HG02763 (cell line): ENCODE data around the gene ARHGEF12.

ENCODE experiments used
- ATAC-seq: cut with Tn5 transposase; IDR thresholded peaks from one replicate; pipeline ENCODE4 v1.9.1; 2021; ENCODE audit warnings: mild to moderate bottlenecking, moderate library complexity; ENCODE audit not compliant: unreplicated experiment

The ARHGEF12 gene

GRCh38 chr11:120409655-120410054, 73.4 kb downstream of the ARHGEF12 start:
- ATAC-seq, result no peak

DNA sequence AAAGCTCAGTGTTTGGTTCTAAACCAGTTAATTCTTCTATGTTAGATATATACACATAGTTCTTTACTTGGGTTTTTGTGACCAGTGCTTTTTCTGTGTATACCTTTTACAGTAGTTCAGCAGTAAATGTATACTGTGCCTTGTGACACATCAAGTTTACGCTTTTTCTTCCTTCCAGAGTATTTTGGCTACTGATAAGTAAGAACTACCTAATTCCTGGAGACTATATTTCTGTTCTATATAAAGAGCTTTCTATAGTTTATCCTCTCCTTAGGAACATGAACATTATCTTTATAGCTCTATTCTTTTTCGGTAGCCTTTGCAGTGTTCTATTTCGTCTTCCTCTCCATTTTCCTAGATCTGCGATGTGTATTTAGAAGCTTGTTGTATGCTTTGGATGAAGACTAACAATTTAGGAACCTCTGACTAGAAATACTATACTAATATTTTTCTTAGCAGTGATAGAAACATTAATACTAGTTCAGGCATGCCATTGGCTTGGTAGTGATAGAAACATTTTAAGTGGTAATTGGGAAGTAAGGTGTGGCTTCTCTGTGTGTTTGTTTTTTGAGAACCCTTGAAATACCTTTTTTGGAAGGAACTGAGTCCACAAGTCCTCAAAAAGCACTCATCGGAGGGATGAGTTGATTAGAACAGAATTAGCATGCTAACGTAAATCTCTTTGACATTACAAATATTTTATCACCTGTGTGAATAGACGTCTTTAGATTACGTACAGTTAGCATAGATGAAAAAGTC, 74.6 kb downstream of the ARHGEF12 start:
- ATAC-seq, result no peak

DNA sequence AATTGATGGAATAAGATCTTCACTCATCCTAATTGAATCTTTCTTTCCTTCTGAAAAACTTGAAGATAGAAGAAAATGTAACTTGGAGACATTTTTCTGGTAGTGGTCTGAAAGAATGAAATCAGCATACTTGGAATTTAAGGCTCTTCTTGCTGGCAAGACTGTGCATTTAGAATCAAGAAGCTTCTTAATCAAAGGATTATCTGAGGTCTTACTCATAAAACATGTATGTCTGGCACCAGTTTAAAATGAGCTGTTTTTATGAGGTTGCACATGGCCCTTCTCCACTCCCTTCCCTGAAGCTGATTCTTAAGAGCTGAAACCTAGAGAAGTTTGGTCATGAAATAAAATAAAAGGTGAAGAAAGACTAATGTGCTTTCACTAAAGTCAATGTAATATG, 77.3 kb downstream of the ARHGEF12 start:
- no peak for ATAC-seq

DNA sequence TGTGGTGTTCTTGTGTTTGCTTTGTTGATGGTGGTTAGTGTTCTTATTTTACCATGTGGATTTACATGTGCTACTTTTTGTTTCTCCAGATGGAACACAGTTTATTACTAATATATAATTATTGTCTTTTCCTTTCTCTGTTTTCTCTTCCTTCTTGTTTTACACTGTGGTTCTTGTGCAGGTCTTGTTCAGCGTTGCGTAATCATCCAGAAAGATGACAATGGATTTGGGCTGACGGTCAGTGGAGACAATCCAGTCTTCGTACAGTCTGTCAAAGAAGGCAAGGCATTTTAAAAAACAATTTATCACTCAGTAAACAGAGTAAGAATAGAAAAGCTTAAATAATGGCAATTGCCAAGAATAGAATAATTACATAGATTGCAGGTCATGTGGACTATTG, 84.4 kb downstream of the ARHGEF12 start:
- ATAC-seq, result no peak

DNA sequence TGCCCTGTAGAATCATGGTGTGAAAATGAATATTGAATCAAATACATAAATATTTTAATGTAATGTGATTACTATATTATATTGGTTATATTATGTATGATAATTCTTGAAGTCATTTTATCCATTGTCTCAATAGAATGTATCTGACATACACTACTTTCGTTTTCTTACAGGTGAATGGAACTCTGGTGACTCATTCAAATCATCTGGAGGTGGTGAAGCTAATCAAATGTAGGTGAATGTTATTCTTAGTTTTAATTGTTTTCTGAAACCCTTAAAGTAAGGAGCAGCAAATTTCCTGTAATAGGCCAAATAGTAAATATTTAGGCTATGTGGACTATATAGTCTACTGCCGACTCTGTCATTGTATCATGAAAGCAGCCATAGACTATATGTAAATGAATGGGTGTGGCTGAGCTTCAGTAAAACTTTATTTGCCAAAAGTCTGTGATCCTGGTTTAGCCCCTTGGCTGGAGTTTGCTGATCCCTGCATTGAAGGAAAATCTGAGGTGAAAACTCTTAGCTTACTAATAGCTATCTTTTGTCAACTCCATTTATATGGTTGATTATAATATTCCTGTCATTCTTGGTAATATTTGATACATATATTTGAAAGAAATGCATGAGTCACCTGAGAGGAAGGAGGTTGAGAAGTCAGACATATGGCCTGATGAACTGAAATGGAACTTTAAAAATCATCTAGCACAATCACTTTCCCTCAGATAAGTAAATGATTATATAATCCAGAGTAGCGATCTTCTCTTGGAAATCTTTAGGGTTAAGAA, 88.2 kb downstream of the ARHGEF12 start:
- no peak for ATAC-seq

DNA sequence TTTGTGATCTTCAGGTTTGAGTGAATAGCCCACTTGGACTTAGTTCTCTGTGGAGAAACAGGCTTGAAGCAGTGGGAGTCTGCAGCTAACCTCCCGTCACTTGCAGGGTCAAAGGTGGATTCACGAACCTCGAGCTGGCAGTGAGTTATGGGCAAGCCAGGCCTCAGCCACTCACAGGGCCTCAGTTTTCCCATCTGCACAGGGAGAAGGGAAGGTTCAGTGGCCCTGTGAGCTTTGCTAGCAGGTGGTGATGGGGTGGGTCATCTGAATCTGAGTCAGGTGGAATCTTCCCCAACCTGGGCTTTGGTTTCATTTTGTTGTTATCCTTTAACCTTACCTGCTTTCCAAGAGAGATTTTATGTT, 88.7 kb downstream of the ARHGEF12 start:
- no peak for ATAC-seq

DNA sequence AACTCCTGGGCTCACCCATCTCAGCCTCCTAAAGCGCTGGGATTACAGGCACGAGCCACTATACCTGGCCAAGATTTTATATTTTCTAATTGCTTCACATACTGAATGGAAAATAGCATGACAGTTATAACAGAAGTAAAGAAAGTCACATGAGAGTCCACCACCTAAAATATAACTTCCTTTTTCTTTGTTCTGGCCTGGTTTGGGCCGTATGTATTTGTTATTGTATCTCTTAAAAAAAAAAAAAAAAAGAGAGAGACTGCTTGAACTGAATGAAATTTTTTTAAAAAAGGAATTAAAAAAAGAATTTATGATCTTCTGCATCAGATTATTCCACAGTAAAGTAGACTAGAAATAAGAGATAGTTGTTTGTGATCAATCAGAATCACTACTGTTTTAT, 89.3 kb downstream of the ARHGEF12 start:
- ATAC-seq, result no peak

- no peak for ATAC-seq
These were observed 93.9 kb downstream of the ARHGEF12 start for GRCh38 chr11:120430146-120430545.

DNA sequence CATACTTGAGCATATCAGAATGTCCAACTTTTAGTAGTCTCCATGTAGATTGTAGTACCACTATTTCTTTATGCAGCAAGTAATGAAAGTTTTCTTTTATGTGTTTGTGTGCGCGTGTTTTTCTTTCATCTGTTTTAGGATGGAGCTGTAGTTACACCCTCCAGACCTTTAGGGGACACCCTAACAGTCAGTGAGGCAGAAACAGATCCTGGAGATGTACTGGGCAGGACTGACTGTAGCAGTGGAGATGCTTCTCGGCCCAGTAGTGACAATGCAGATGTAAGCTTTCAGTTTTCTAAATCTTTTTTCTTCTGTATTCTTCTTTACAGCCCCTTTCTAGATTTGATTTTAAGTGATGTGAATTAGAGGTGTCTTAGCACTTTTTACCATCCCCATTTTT, 95.4 kb downstream of the ARHGEF12 start:
- no peak for ATAC-seq

DNA sequence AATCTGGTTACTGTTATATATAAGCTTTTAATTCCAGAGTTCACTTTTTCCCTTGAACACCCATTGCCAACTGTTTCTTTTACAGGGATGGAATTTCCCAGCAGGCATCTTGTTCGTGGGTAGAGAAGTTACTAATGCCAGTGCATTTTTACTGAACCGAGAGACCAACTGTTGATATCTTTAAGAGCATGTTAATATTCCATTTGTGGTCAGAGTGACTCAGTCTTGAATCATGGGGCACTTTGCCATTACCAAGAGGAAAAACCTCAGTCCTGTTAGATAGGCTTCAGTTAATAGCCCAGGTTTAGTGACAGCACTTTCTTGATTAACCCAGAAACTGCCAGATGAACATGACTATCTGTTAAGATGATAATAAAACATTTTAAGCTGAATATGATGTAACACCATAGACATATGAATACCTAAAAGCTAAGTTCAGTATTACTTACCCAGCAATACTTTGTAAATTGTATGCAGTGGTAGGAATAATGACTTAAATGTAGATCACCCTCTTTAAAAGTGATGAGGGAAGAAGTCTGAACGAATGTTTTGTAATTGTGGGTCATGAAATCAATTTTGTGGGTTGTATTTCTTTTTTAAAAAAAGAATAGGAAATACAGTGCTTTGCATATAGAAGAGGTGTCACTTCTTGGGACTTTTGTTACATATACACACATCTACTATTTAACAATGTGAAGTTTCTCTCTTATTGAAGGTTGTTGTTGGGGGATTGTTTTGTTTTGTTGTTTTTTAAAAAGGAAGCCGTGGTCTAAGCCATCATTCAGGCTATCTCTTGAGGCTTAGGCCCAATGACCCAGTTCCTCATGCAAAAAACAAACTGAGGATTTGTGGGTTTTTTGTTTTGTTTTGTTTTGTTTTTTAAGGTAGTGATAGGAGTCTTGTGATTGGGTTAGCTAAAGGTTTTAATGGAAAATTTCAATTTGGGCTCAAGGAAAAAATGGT, 96.1 kb downstream of the ARHGEF12 start:
- no peak for ATAC-seq

- no peak for ATAC-seq
These were observed 105.4 kb downstream of the ARHGEF12 start for GRCh38 chr11:120441592-120441991.

DNA sequence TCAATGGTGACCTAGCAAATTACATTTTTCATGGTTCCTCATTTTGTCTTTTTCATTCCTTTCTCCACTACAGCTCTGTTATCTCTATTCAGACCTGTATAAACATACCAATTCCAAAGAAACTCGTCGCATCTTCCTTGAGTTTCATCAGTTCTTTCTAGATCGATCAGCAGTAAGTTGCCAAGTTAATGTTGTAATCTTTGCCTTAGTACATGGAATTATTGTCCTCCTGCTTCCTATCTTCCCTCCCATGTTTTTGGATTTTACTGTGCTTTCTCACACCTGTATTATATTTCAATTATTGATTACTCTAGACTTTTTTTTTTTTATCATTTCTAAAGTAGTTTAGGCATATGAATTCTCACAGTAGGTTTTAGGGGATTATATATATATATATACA, 105.8 kb downstream of the ARHGEF12 start:
- ATAC-seq, result no peak

- ATAC-seq, result no peak
These were observed 110.6 kb downstream of the ARHGEF12 start for GRCh38 chr11:120446802-120447201.

- no peak for ATAC-seq
These were observed 112.0 kb downstream of the ARHGEF12 start for GRCh38 chr11:120448240-120448639.

DNA sequence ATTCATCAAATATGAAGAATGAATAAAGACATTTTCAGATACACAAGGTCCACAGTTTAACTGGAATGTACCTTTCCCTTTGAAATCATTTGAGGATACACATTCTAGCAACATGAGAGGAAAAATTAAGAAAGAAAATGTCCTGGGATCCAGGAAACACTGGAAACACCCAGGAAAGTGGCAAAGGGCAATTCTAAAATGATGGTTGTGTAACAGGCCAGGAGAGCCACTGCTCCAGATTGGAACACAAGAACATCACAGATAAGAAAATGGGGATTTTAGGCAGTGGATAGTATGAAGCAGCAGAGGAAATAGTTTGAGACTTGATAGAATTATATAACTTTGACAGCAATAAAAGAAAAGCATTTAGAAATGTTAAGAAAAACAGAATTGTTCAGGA, 119.3 kb downstream of the ARHGEF12 start:
- no peak for ATAC-seq

DNA sequence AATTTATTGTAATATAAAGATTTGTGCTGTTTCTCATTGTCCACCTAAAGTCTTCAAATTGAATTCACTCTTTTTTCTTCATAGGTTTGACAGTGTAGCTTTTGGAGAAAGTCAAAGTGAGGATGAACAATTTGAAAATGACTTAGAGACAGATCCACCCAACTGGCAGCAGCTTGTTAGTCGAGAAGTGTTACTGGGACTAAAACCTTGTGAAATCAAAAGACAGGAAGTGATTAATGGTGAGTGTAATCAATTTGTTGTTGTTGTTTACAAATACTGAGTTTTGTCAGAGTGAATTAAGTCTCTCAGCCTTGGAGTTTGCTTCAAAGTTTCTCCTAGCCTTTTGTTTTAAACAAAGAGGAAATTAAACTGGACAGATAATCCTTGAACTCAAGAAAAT, 121.8 kb downstream of the ARHGEF12 start:
- ATAC-seq, result no peak

GRCh38 chr11:120462825-120463224, 126.6 kb downstream of the ARHGEF12 start:
- ATAC-seq, result no peak

DNA sequence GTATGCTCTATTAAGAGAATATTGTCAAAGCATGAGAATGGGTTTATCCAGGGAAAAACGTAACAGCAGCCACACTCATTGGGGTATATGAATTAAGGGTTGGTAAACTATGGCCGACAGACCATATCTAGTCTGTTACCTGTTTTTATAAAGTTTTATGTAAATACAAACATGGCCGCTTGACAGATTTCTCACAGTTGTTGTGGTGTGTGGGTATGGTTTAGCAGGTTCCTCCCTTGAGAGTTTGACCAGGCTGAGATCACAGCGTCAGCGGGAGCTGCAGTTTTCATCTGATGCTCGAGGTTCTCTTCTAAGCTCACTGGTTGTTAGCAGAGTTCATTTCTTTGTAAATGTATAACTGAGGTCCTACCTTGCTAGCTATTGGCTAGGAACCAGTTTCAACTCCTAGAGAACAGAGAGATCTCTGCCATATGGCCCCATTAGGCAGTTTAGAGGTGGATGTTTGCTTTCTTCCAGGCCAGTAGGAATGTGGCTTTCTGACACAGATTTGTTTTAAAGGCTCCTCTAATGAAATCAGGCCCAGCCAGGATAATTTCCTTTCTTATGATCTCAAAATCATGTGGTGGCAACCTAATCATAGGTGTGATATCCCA, 129.8 kb downstream of the ARHGEF12 start:
- no peak for ATAC-seq

- ATAC-seq, result no peak
These were observed 131.4 kb downstream of the ARHGEF12 start for GRCh38 chr11:120467627-120468026.

GRCh38 chr11:120471131-120471530, 134.9 kb downstream of the ARHGEF12 start:
- no peak for ATAC-seq

DNA sequence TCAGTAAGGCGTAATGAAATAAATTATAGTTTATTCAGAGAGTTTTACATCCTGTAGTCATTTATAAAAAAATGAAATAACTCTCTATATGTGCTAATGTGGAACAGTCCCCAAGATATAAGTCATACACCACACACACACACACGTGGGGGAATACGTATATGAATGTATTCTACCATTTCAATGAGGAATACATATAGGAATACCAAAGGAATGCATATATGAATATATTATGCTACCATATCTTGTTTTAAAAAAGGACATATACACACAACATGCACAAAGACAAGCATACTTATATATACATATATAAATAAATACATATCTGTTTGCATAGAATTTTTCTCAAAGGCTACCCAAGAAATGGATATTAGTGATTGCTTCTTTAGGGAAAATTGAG, 135.8 kb downstream of the ARHGEF12 start:
- ATAC-seq, result no peak
